GM19324 (cell line): ENCODE results near the gene FASTKD1.

Experiments
- ATAC-seq: cut with Tn5 transposase; IDR thresholded peaks from one replicate; pipeline ENCODE4 v1.9.1; 2021; ENCODE audit warnings: mild to moderate bottlenecking, moderate library complexity; ENCODE audit not compliant: unreplicated experiment, low FRiP score

FASTKD1 gene

DNA sequence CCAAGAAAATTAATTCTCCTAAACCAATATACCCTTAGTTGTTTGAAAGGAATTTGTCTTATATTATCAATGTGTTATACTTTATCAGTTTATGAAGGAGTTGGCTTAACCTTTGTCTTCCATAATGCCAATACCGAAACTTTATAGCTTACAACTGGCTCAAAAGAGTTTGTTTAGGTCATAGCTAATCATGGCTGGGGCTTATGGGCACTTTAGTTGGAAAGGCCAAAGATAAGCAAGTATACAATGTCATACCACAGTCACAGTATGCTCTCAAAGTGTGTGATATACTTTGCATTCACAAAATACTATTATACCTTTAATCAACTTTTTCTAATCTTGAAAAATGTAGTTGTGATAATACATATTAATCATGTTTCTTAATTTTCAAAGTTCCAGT is 61.8 kb downstream of the FASTKD1 start:
- no peak for ATAC-seq

DNA sequence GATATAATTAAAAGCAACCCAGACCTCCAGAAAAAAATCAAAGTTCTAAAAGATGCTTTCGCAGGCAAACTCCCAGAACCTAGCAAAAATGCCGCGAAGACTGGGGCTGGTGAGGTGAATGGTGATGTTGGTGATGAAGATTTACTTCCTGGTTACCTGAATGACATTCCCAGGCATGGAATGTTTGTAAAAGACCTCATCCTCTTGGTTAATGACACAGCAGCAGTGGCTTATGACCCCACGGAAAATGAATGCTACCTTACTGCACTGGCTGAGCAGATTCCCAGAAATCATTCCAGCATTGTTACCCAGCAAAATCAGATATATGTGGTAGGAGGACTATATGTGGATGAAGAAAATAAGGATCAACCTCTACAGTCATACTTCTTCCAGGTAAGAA is 63.2 kb downstream of the FASTKD1 start:
- no peak for ATAC-seq

DNA sequence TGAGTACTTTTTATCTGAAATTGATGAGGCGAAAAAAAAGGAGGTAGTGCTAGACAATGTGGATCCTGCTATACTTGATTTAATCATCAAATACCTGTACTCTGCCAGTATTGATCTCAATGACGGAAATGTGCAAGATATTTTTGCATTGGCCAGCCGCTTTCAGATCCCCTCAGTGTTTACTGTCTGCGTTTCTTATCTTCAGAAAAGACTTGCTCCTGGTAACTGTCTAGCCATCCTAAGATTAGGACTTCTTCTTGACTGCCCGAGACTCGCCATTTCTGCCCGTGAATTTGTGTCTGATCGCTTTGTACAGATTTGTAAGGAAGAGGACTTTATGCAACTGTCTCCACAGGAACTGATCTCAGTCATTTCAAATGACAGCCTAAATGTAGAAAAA is 63.7 kb downstream of the FASTKD1 start:
- no peak for ATAC-seq

DNA sequence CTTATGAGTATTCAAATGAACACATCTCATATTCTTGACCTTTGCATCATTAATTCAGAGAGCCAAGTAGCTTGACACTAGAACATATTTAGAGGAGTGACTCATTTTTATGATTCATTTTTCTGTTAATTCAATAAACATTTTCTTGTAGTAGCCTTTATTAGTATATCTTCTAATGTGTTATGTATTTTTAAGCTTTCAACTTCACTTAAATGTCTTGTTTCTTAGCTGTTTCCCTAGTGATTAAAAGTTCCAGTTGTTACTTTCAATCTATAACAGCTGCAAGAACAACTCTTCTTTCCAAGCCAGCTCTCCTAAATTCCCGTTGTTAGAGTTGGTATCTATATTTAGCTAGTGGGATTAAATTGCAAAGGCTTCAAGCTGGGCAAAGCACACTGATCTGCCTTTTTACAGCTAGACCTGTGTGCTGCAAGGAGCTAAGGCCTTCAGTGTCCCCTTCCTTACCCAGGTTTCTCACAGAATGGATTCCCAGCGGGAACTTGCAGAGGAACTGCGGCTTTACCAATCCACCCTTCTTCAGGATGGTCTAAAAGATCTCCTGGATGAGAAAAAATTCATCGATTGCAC is 64.3 kb downstream of the FASTKD1 start, which contains the start of gene KLHL41:
Gene KLHL41 (plus strand): TSS at position 405 of the 588 bp plus-strand sequence. CDS start 77 bp downstream, at position 482.
- ATAC-seq: no peak

DNA sequence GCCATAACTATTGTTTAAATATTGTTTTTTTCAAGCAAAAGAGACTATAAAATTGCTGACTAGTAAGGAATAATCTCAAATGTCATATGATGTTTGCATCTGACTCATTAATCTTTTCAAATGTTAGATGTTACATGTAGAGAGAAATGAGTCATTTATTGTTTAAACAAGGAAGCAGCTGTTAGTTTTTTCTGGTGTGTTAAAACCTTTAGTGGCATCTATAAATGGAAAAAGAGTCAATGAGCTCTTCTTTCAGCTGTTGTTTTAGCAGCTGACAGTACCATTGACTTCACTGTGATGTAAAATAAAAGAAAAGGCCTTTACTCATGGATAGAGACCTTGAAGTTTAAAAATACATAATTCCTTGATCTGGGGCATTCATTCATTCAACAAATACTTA is 66.0 kb downstream of the FASTKD1 start:
- ATAC-seq: no peak

DNA sequence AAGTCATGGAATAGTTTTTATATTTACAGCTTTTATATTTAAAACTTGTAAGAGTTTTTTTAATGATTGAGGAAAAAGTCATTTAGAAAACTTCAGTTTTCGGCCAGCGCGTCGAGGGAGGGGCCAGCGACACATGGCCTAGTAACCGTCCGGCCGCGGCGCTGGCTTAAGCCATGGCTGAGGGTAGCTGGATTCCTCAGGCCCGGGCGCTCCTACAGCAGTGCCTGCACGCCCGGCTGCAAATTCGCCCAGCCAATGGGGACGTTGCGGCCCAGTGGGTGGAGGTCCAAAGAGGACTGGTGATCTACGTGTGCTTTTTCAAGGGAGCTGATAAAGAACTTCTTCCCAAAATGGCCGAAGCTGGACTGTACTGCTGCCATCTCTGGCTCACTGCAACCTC is 69.0 kb downstream of the FASTKD1 start:
- no peak for ATAC-seq

DNA sequence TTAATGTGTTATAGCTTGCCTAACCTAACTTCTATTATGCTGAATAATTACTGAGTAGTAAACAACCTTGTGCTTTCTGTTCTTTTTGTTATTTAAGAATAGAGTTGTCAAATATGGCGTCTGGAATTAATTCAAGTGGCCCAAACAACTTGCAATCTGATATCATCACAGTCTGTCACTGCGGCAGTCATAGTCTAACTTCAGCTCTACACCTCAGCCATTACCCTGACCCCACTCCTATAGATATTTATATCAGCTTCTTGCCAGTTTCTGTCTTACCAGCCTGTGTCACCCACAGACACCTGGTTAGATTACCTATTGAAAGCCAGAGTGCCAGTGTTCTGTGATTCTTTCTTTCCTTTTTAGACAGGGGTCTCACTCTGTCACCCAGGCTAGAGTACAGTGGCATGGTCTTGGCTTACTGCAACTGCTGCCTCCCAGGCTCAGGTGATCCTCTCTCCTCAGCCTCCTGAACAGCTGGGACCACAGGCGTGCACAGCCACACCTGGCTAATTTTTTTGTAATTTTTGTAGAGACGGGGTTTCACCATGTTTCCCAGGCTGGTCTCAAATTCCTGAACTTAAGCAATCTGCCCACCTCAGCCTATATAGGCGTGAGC is 78.2 kb downstream of the FASTKD1 start:
- ATAC-seq: no peak

DNA sequence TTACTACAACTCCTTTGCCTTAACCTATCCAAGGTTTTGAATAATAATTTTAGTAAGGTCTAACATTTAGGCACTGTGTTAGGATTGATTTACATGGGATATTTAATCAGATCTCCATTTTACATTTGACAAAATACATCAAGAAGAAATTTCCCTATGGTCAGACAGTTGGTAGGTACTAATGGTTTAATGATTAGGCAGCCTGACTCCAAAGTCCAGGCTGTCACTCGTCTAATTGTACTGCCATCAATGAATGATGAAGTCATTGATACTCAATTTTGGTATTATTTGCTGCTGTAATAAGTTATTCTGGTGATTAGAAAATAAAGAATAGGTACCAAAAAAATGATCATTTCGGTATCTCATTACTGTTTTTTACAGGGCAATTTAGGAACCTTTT is 80.3 kb downstream of the FASTKD1 start:
- ATAC-seq: no peak

DNA sequence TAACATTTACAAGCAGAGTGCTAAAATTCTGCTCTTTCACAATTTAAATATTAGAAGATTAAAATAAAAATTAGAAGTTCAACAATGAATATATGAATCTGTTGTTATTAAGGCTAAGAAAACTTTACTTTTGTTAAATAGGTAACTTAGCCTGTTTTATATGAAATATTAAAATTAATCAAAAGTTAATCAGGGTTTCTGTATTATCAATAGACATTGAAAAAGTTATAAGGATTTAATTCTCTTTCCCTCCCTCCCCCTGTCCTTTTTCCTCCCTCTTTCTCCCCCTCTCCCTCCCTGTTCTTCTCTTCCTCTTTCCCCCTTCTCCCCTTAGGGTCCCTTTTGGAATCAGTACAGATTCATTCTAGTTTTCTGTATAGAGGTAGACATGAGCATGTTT is 82.3 kb downstream of the FASTKD1 start:
- ATAC-seq: no peak

DNA sequence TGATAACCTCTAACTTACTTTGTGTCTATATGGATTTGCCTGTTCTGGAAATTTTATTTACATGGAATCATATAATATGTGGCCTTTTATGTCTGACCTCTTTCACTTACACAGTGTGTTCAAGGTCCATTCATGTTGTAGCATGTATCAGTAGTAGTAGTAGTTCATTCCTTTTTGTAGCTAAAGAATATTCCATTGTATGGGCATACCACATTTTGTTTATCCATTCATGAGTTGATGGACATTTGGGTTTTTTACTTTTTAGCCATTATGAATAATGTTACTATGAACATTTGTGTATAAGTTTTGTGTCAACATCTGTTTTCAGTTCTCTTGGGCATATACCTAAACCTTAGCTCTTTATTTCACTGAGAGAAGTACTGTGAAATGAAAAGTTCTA is 82.8 kb downstream of the FASTKD1 start:
- no peak for ATAC-seq

DNA sequence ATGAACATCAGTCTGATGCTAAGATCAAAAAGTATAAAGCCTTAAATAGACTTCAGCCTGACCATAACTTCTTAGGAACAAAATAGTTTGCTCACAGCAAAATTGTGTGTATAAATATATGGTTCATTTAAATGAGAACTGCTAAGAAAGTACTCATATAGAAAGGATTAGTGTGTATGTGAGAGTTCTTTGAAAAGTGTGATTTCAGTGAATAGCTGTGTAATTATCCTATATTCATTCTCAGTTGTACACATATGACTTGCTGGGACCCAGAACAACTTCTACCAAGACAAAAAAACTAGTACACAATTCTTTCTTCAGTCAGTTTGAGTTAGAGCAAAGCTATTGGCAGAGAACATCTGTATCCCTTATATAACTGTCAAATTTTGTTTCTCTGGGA is 87.2 kb downstream of the FASTKD1 start:
- no peak for ATAC-seq

DNA sequence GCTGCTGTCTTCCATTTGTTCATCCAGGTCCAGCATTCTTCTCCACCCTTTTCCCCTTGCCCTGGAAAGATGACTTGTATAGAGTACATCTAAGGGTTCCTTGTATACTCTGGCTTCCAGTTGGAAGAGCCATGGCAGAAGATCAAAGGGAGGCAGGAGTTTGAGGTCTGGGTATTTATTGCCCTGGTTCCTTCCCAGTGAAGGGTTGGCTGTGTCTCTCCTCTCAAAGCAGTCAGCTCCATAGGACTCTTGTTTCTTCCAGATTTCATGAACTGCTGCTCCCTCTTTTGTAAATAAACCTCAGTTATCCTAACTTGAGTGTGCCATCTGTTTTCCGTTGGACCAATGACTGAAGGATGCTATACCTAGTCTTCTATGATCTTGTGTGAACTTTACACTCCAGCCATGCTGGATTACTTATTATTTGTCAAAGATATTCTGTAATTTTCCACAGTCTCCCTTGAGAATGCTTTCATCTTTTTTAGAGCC is 88.0 kb downstream of the FASTKD1 start:
- ATAC-seq: no peak

DNA sequence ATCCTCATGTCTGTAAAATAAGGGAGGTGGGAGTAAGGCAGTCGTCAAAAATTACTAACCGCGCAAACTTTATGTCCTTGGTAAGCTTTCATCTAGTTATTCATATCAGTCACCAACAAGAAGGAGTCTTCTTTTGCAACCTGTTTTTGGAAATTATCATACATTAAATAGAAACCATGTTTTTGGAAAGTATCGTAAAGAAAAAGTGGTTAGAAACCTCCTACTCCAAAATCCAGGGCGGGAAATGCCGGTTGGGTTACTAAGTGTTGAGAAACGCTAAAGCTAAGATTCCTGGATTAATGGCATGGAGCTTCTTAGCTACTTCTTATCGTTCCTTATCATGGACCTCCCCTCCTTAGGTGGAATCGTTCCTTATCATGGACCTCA is 93.6 kb downstream of the FASTKD1 start:
- no peak for ATAC-seq
